CD4-positive, alpha-beta T cell (primary cell): Measurements from ENCODE around the gene ANKRD33B. TPM values are rescaled to one million over a fixed set of nuclear protein-coding genes. Genes with fewer than 3 reads are reported as not detected.

Experiments
- ATAC-seq: fragments of 200-7000 bp; cut with Tn5 transposase; one replicate; pipeline ENCODE4 v1.10.0; 2022; ENCODE audit warnings: mild to moderate bottlenecking; ENCODE audit not compliant: poor library complexity
- CTCF ChIA-PET: fragments of 350-600 bp; sonication (Branson Sonifier 250); formaldehyde crosslinking; loops from one replicate; lab custom pipeline; 2021; ENCODE audit warnings: antibody characterized with exemption, inconsistent platforms; lab: Charles Lee
- POLR2A ChIA-PET: fragments of 350-600 bp; sonication (Branson Sonifier 250); formaldehyde crosslinking; loops from one replicate; lab custom pipeline; 2021; ENCODE audit warnings: antibody characterized with exemption, inconsistent platforms; lab: Charles Lee
- DNase-seq, 14 experiments: peaks; one replicate each; pipeline ENCODE4 v3.0.0-alpha.2; 2013 to 2020; ENCODE audit warnings: mixed read lengths in 2 of 14
- H3K27ac ChIP-seq, 2 donors: one replicate each; pipeline versions ENCODE4 v1.5.1 to v1.7.0; 2013; ENCODE audit warnings: low read length in 2 of 2, low read depth in 1 of 2, mild to moderate bottlenecking in 1 of 2
- H3K27me3 ChIP-seq, 2 experiments: 1 replicate in 1 of 2; 2 replicates in 1 of 2; pipeline versions ENCODE4 v1.6.1 to v1.7.0; 2013; ENCODE audit warnings: low read length in 2 of 2, control low read depth in 1 of 2, mild to moderate bottlenecking in 1 of 2, moderate library complexity in 1 of 2; ENCODE audit not compliant: insufficient read depth in 2 of 2, control insufficient read depth in 1 of 2
- H3K36me3 ChIP-seq: one replicate; pipeline ENCODE4 v1.6.1; 2013; ENCODE audit warnings: low read length, control low read depth; ENCODE audit not compliant: insufficient read depth
- H3K4me1 ChIP-seq: one replicate; pipeline ENCODE4 v1.6.1; 2013; ENCODE audit warnings: low read length, control low read depth; ENCODE audit not compliant: insufficient read depth
- H3K4me3 ChIP-seq: one replicate; pipeline ENCODE4 v1.5.1; 2013; ENCODE audit warnings: mild to moderate bottlenecking, low read length, moderate library complexity
- H3K9me3 ChIP-seq, 2 experiments: 1 replicate in 1 of 2; 2 replicates in 1 of 2; pipeline versions ENCODE4 v1.6.1 to v1.7.0; 2013; ENCODE audit warnings: low read length in 2 of 2, mild to moderate bottlenecking in 2 of 2, control low read depth in 1 of 2, moderate library complexity in 1 of 2; ENCODE audit not compliant: control insufficient read depth in 1 of 2, insufficient read depth in 1 of 2
- H3K27ac Mint-ChIP-seq: one replicate; pipeline ENCODE4 v1.8.0; 2020; ENCODE audit warnings: mixed read lengths
- H3K27me3 Mint-ChIP-seq: one replicate; pipeline ENCODE4 v1.8.0; 2021; ENCODE audit warnings: mixed read lengths
- H3K36me3 Mint-ChIP-seq: one replicate; pipeline ENCODE4 v1.8.0; 2021; ENCODE audit warnings: low read depth, mixed read lengths
- H3K4me1 Mint-ChIP-seq: one replicate; pipeline ENCODE4 v1.8.0; 2021; ENCODE audit warnings: low read depth, mixed read lengths
- H3K4me3 Mint-ChIP-seq: one replicate; pipeline ENCODE4 v1.8.0; 2020; ENCODE audit warnings: mild to moderate bottlenecking, mixed read lengths
- H3K9me3 Mint-ChIP-seq: one replicate; pipeline ENCODE4 v1.8.0; 2020; ENCODE audit warnings: mixed read lengths
- CTCF ChIP-seq: fragments of 200-600 bp; IDR thresholded peaks from one replicate; pipeline ENCODE4 v1.8.0; 2022; ENCODE audit warnings: antibody characterized with exemption, mild to moderate bottlenecking
- intact Hi-C, 2 experiments: fragments of 100-400 bp; cut with DNase I in 1 of 2; cut with micrococcal nuclease in 1 of 2; formaldehyde crosslinking; loops; one replicate each; pipeline versions ENCODE4 v1.15.1 to v1.9.0; 2023 to 2025; cut with DNase I, micrococcal nuclease
- total RNA-seq, 174 experiments: library from RNA in 2 of 174; stranded (reverse) in 2 of 174; gene quantifications; one replicate each; pipeline ENCODE4 v1.2.3 and lab custom pipeline; 2021 to 2026

Gene ANKRD33B
- total RNA-seq, 2 experiments from 2014 or later = 0.99 to 1.3 TPM

GRCh38 chr5:10700516-10700915, 136.6 kb downstream of the ANKRD33B start:
- Histone ChIP-seq H3K27ac (no peak overlapping the region), H3K36me3 (no peaks in the 10 kb centered on the region), H3K27me3 (no peaks in the 10 kb centered on the region), H3K4me1 (peaks cover 27% of the 10 kb centered on the region), H3K9me3 (no peaks in the 10 kb centered on the region), H3K4me3 (no peak overlapping the region)
- H3K27me3 Mint-ChIP-seq = no peaks in the 10 kb centered on the region
- ATAC-seq (no peak), DNase-seq (no peak)
- H3K4me3 Mint-ChIP-seq = no peak overlapping the region
- H3K36me3 Mint-ChIP-seq = peaks cover 4% of the 10 kb centered on the region
- intact Hi-C loops = no loop called here
- H3K27ac Mint-ChIP-seq = no peak overlapping the region
- H3K9me3 Mint-ChIP-seq = no peaks in the 10 kb centered on the region
- TF ChIP-seq CTCF = no peak
- peaks cover 52% of the 10 kb centered on the region for H3K4me1 Mint-ChIP-seq
- CTCF ChIA-PET = no interaction called here
- POLR2A ChIA-PET = interaction anchor here (0.6 kb wide), 1 partner anchor 8 kb away, joined by 3 read pairs; no protein-coding TSS in a partner anchor

GRCh38 chr5:10701567-10702039, 137.7 kb downstream of the ANKRD33B start:
- H3K4me3 Mint-ChIP-seq = no peak overlapping the region
- Histone ChIP-seq H3K4me3 (no peak overlapping the region), H3K36me3 (no peaks in the 10 kb centered on the region), H3K9me3 (no peaks in the 10 kb centered on the region), H3K4me1 (peaks cover 23% of the 10 kb centered on the region), H3K27me3 (no peaks in the 10 kb centered on the region), H3K27ac (no peak overlapping the region)
- no peaks in the 10 kb centered on the region for H3K27me3 Mint-ChIP-seq
- DNase-seq = peak in 7 of 14 experiments; percentile 6 to 54 (median 33)
- TF ChIP-seq CTCF = peak; percentile 82
- CTCF ChIA-PET = interaction anchor here (0.6 kb wide), 1 partner anchor 58 kb away, joined by 3 read pairs; no protein-coding TSS in a partner anchor
- POLR2A ChIA-PET = no interaction called here
- intact Hi-C loops = no loop called here
- no peaks in the 10 kb centered on the region for H3K9me3 Mint-ChIP-seq
- ATAC-seq = no peak
- H3K4me1 Mint-ChIP-seq = peaks cover 54% of the 10 kb centered on the region
- H3K36me3 Mint-ChIP-seq = peaks cover 2% of the 10 kb centered on the region
- no peak overlapping the region for H3K27ac Mint-ChIP-seq

- H3K9me3 ChIP-seq = no peaks in the 10 kb centered on the region
- Mint-ChIP-seq H3K4me1 (peaks cover 52% of the 10 kb centered on the region), H3K9me3 (no peaks in the 10 kb centered on the region), H3K4me3 (no peak overlapping the region), H3K36me3 (peaks cover 4% of the 10 kb centered on the region), H3K27me3 (no peaks in the 10 kb centered on the region), H3K27ac (no peak overlapping the region)
- POLR2A ChIA-PET = no interaction called here
- H3K36me3 ChIP-seq = no peaks in the 10 kb centered on the region
- no peak for DNase-seq
- no peaks in the 10 kb centered on the region for H3K27me3 ChIP-seq
- CTCF ChIA-PET = interaction anchor here (0.6 kb wide), 1 partner anchor 58 kb away, joined by 3 read pairs; no protein-coding TSS in a partner anchor
- TF ChIP-seq CTCF = no peak
- H3K4me1 ChIP-seq = peaks cover 20% of the 10 kb centered on the region
- H3K27ac ChIP-seq = no peak overlapping the region
- ATAC-seq = no peak
- H3K4me3 ChIP-seq = no peak overlapping the region
- intact Hi-C loops = no loop called here
Observed at GRCh38 chr5:10702040-10702629, 138.3 kb downstream of the ANKRD33B start.
